Panc1 (cell line): Measurements from ENCODE around the gene CRYBG1. TPM values are rescaled to one million over a fixed set of nuclear protein-coding genes. Genes with fewer than 3 reads are reported as not detected.
A peak's percentile ranks its signal among the peaks of the same experiment; 100 is the strongest.

Experiments
- ATAC-seq: fragments of 200-7000 bp; cut with Tn5 transposase; 2 replicates; pipeline ENCODE4 v1.9.1; 2020; ENCODE audit warnings: mild to moderate bottlenecking, moderate library complexity
- Bru-seq: library from RNA; stranded (reverse); fragments of 400-500 nt; gene quantifications from one replicate; lab custom pipeline; 2021; lab: Mats Ljungman, UMichigan
- BruChase-seq, 2 experiments: library from RNA; stranded (reverse); fragments of 400-500 nt; gene quantifications; one replicate each; lab custom pipeline; 2021; lab: Mats Ljungman, UMichigan
- BruUV-seq: library from RNA; stranded (reverse); fragments of 400-500 nt; replicated peaks from 2 replicates; lab custom pipeline; 2021; lab: Mats Ljungman, UMichigan
- CTCF ChIA-PET: fragments of 300-600 bp; sonication (Branson Sonifier 250); formaldehyde crosslinking; loops from one replicate; lab custom pipeline; 2022; ENCODE audit warnings: antibody characterized with exemption; lab: Charles Lee
- POLR2A ChIA-PET: fragments of 300-600 bp; sonication (Branson Sonifier 250); formaldehyde crosslinking; loops from one replicate; lab custom pipeline; 2022; ENCODE audit warnings: antibody characterized with exemption; lab: Charles Lee
- DNase-seq: peaks from one replicate; pipeline ENCODE4 v3.0.0-alpha.2; 2010; ENCODE audit warnings: low read depth, low spot score
- H3K27ac ChIP-seq: 2 replicates; pipeline ENCODE4 v1.5.1; 2011; ENCODE audit warnings: mild to moderate bottlenecking, low read length, inconsistent platforms
- H3K27me3 ChIP-seq: fragments of 200-500 bp; sonication (Bioruptor generic); 2 replicates; pipeline ENCODE4 v1.6.0; 2014; ENCODE audit warnings: low read length, inconsistent platforms; ENCODE audit not compliant: control insufficient read depth, insufficient read depth
- H3K36me3 ChIP-seq: fragments of 200-500 bp; sonication (Bioruptor generic); 2 replicates; pipeline ENCODE4 v1.5.1; 2014; ENCODE audit warnings: inconsistent platforms, mild to moderate bottlenecking, low read length, moderate library complexity; ENCODE audit not compliant: control insufficient read depth, insufficient read depth
- H3K4me1 ChIP-seq: 2 replicates; pipeline ENCODE4 v1.5.1; 2011; ENCODE audit warnings: inconsistent platforms, mild to moderate bottlenecking, low read length, moderate library complexity; ENCODE audit not compliant: control insufficient read depth, insufficient read depth
- H3K4me3 ChIP-seq, 2 experiments: 2 replicates each; pipeline ENCODE4 v1.5.1; 2011 to 2012; ENCODE audit warnings: low read depth in 2 of 2, low read length in 2 of 2, mild to moderate bottlenecking in 2 of 2, inconsistent platforms in 1 of 2, moderate library complexity in 1 of 2
- H3K9me3 ChIP-seq: fragments of 200-500 bp; sonication (Bioruptor generic); 2 replicates; pipeline ENCODE4 v1.5.1; 2014; ENCODE audit warnings: low read depth, mild to moderate bottlenecking, inconsistent platforms, low read length, moderate library complexity; ENCODE audit not compliant: control insufficient read depth, insufficient read depth
- CTCF ChIP-seq: fragments of 450-650 bp; IDR thresholded peaks from 2 replicates; pipeline ENCODE4 v1.5.1; 2017; ENCODE audit warnings: mild to moderate bottlenecking
- POLR2AphosphoS5 ChIP-seq: IDR thresholded peaks from 2 replicates; pipeline ENCODE4 v1.6.1; 2012; ENCODE audit warnings: mild to moderate bottlenecking, low read depth, low read length, moderate library complexity
- REST ChIP-seq, 2 experiments: IDR thresholded peaks; 2 replicates each; pipeline ENCODE4 v1.6.1; 2011 to 2012; ENCODE audit warnings: low read depth in 2 of 2, control low read depth in 1 of 2, low read length in 1 of 2, mild to moderate bottlenecking in 1 of 2, moderate library complexity in 1 of 2; ENCODE audit not compliant: insufficient read depth in 1 of 2
- SIN3A ChIP-seq: IDR thresholded peaks from 2 replicates; pipeline ENCODE4 v1.6.1; 2012; ENCODE audit warnings: low read depth, mild to moderate bottlenecking, low read length, moderate library complexity, borderline replicate concordance; ENCODE audit not compliant: insufficient read depth
- TCF7L2 ChIP-seq: IDR thresholded peaks from 2 replicates; pipeline ENCODE4 v1.6.1; 2011; ENCODE audit warnings: mild to moderate bottlenecking, low read depth, low read length, inconsistent platforms
- in situ Hi-C: cut with HindIII; loops from 2 replicates; pipeline ENCODE4 v1.10.0; 2016; ENCODE audit warnings: low sequenced_read_pairs, low pct_unique_long_range_greater_than_20kb
- intact Hi-C: fragments of 100-400 bp; cut with micrococcal nuclease; formaldehyde crosslinking; loops from one replicate; pipeline ENCODE4 v1.10.0; 2022; ENCODE audit not compliant: unreplicated experiment
- long read RNA-seq: library from polyadenylated mRNA; unstranded; transcript quantifications from one replicate; pipeline ENCODE4 v2.0.0, GENCODE V29; 2021; ENCODE audit not compliant: unreplicated experiment
- polyA plus RNA-seq: library from polyadenylated mRNA; unstranded; fragments of >200 nt; gene quantifications from one replicate; pipeline ENCODE4 v1.2.1, GENCODE V29; 2012; ENCODE audit warnings: missing spikeins; ENCODE audit not compliant: insufficient read length
- total RNA-seq: library from RNA; stranded (reverse); gene quantifications from one replicate; pipeline ENCODE4 v1.2.1, GENCODE V29; 2021; ENCODE audit not compliant: unreplicated experiment

The CRYBG1 gene
- total RNA-seq, result 32.3 TPM
- 8.2 TPM for polyA plus RNA-seq
- percentile 56 among the genes with signal in this experiment for Bru-seq, nascent RNA
- percentile 60 among the genes with signal in this experiment for BruChase-seq, experiment 1, labeled RNA remaining after a 2-hour chase
- BruChase-seq, experiment 2, labeled RNA remaining after a 6-hour chase, result percentile 71 among the genes with signal in this experiment
- long read RNA-seq, full-length matches to known transcripts, result 3 of 21 reads
- long read RNA-seq, partial matches to known transcripts, result 16 of 21 reads
- long read RNA-seq, other reads (novel, unspliced or antisense), result 2 of 21 reads

GRCh38 chr6:106360410-106360988 is at the start of gene CRYBG1:
CRYBG1 (plus strand) TSS chr6:106360717; CDS start chr6:106360909, 192 bp downstream.
- Histone ChIP-seq H3K27ac (no peak within 1 kb of the TSS), H3K9me3 (no peaks in the 10 kb centered on the region), H3K4me1 (peaks cover 10% of the 10 kb centered on the region), H3K27me3 (peaks cover 22% of the 10 kb centered on the region), H3K36me3 (no peaks in the 10 kb centered on the region), H3K4me3 (peak within 1 kb of the TSS; percentile 44 to 54)
- ATAC-seq, result peak; percentile 94
- ChIA-PET POLR2A (no interaction called here), CTCF (interaction anchor here (0.6 to 1.1 kb wide), 4 partner anchors 9 to 249 kb away, joined by 3 to 4 read pairs (median 3); no protein-coding TSS in a partner anchor)
- BruUV-seq, result no TSS peak
- DNase-seq, result no peak
- intact Hi-C loops, result no loop called here
- in situ Hi-C loops, result no loop called here
- TF ChIP-seq POLR2AphosphoS5 (no peak), CTCF (peak; percentile 100)

- DNase-seq (no peak), ATAC-seq (no peak)
- Histone ChIP-seq H3K9me3 (no peaks in the 10 kb centered on the region), H3K36me3 (peaks cover 11% of the 10 kb centered on the region), H3K4me1 (peaks cover 5% of the 10 kb centered on the region; the same call in 1 of the 2 replicates), H3K27ac (no peak overlapping the region), H3K4me3 (no peak overlapping the region), H3K27me3 (no peaks in the 10 kb centered on the region)
- in situ Hi-C loops (no loop called here), intact Hi-C loops (no loop called here)
- CTCF ChIA-PET, result no interaction called here
- BruUV-seq, result no TSS peak
- POLR2A ChIA-PET, result interaction anchor here (0.6 kb wide), 1 partner anchor 312 kb away, joined by 3 read pairs; no protein-coding TSS in a partner anchor
- TF ChIP-seq TCF7L2 (no peak), CTCF (no peak), REST (IDR thresholded peaks at IDR 0.05; ENCODE audit: insufficient read depth in 1 of 2, low read depth in 2 of 2, low read length in 1 of 2) (no peak), POLR2AphosphoS5 (no peak), SIN3A (no peak)
These were observed 44.6 kb upstream of the CRYBG1 start for GRCh38 chr6:106315765-106316374.
